ENCODE measurements around the gene TXNRD3. TPM values are rescaled to one million over a fixed set of nuclear protein-coding genes. Genes with fewer than 3 reads are reported as not detected.

The TXNRD3 gene
- total and polyA plus RNA-seq, 2 of the 4 experiments (the other 2 are of a cell fraction) = 3.9 to 8.4 TPM

DNA sequence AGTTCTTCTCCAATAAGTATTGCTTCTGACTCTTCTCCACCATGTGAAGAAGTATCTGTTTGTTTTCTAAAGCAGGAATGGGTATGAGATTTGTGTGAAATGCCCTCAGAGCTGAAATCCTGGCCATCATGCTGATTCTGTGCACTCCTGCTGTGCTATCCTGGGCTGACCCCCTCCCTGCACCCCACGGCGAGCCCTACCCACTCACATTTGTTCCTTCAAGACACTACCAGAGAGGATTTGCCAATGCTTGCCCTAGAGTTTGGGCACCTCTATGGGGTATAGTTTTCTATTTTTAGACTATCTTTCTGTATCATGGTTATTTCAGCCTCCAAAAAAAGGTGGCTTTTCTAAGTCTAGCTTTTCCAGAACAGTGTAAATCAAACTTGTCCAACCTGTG lies 18.5 kb downstream of the TXNRD3 start:
- no peaks in the 10 kb centered on the region for H3K27me3 ChIP-seq (ENCODE audit: control insufficient read depth, insufficient read depth, low read length)
- H3K4ac ChIP-seq (ENCODE audit: low read depth, low read length) = no peak overlapping the region
- H3K23ac ChIP-seq (ENCODE audit: low read depth, low read length) = no peak overlapping the region
- ChIA-PET CTCF (no interaction called here), POLR2A (ENCODE audit: unreplicated experiment) (no interaction called here)
- in situ Hi-C loops (cut with MboI; ENCODE audit: low sequenced_read_pairs) (no loop called here), intact Hi-C loops (cut with micrococcal nuclease) (no loop called here), dilution Hi-C loops (cut with HindIII; ENCODE audit: low sequenced_read_pairs, unreplicated experiment) (no loop called here)
- H3K56ac ChIP-seq (ENCODE audit: extremely low read depth, insufficient read depth, low read length) = no peak overlapping the region
- no peak overlapping the region for H2BK15ac ChIP-seq (ENCODE audit: low read depth, low read length)
- no peak overlapping the region for H2AFZ ChIP-seq (replicated peaks; ENCODE audit: low read length, poor library complexity)
- no peaks in the 10 kb centered on the region for H3K9me1 ChIP-seq (ENCODE audit: insufficient read depth, low read length)
- H2AK9ac ChIP-seq (replicated peaks; ENCODE audit: low read depth, low read length, poor library complexity) = no peak overlapping the region
- TF ChIP-seq, protein P1, sequence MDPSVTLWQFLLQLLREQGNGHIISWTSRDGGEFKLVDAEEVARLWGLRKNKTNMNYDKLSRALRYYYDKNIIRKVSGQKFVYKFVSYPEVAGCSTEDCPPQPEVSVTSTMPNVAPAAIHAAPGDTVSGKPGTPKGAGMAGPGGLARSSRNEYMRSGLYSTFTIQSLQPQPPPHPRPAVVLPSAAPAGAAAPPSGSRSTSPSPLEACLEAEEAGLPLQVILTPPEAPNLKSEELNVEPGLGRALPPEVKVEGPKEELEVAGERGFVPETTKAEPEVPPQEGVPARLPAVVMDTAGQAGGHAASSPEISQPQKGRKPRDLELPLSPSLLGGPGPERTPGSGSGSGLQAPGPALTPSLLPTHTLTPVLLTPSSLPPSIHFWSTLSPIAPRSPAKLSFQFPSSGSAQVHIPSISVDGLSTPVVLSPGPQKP (IDR thresholded peaks at IDR 0.05; ENCODE audit: borderline replicate concordance, low read depth, low read length) = no peak
- TF ChIP-seq, protein P2, sequence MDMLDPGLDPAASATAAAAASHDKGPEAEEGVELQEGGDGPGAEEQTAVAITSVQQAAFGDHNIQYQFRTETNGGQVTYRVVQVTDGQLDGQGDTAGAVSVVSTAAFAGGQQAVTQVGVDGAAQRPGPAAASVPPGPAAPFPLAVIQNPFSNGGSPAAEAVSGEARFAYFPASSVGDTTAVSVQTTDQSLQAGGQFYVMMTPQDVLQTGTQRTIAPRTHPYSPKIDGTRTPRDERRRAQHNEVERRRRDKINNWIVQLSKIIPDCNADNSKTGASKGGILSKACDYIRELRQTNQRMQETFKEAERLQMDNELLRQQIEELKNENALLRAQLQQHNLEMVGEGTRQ (IDR thresholded peaks at IDR 0.05; ENCODE audit: low read depth, low read length) = no peak
- TF ChIP-seq POLR2A (IDR thresholded peaks at IDR 0.05; ENCODE audit: low read depth, low read length) = no peak
- no peak for TF ChIP-seq MAZ (IDR thresholded peaks at IDR 0.05; ENCODE audit: borderline replicate concordance, low read depth, low read length)
- no peak for TF ChIP-seq RFX5 (IDR thresholded peaks at IDR 0.05; ENCODE audit: low read depth, low read length)
- no peak overlapping the region for H3K27ac ChIP-seq (ENCODE audit: insufficient read depth, low read length)
- no peak overlapping the region for H2BK120ac ChIP-seq (ENCODE audit: low read depth, low read length)
- no peak overlapping the region for H3K18ac ChIP-seq (ENCODE audit: low read depth, low read length)
- H2AK5ac ChIP-seq (ENCODE audit: low read depth, low read length) = no peak overlapping the region
- BruUV-seq (replicated peaks) = no TSS peak
- H4K20me1 ChIP-seq (ENCODE audit: insufficient read depth, low read length) = no peaks in the 10 kb centered on the region
- no peaks in the 10 kb centered on the region for H3K79me1 ChIP-seq (ENCODE audit: low read depth in 1 of 2, low read length in 2 of 2)
- no peak overlapping the region for H2BK5ac ChIP-seq (ENCODE audit: low read depth, low read length, poor library complexity, severe bottlenecking)
- H4K91ac ChIP-seq (ENCODE audit: insufficient read depth, low read depth, low read length) = no peak overlapping the region
- H3K36me3 ChIP-seq (ENCODE audit: control insufficient read depth, insufficient read depth, low read length) = peaks cover 4% of the 10 kb centered on the region; the same call in 1 of the 2 replicates
- no peaks in the 10 kb centered on the region for H3K9me3 ChIP-seq (ENCODE audit: control insufficient read depth, insufficient read depth, low read length)
- no peak overlapping the region for H2BK20ac ChIP-seq (ENCODE audit: low read depth, low read length)
- no peak overlapping the region for H3K9ac ChIP-seq (ENCODE audit: low read depth, low read length)
- H4K8ac ChIP-seq (ENCODE audit: low read depth in 2 of 2, low read length in 2 of 2) = no peak overlapping the region
- no peak overlapping the region for H3K14ac ChIP-seq (replicated peaks; ENCODE audit: low read depth, low read length)
- no peak overlapping the region for H3K4me2 ChIP-seq (ENCODE audit: low read depth, low read length)
- H3K4me3 ChIP-seq (ENCODE audit: insufficient read depth, low read depth, low read length) = no peak overlapping the region
- DNase-seq (no peak), ATAC-seq (ENCODE audit: low read depth) (no peak)
- no CpG with 5 or more reads among the region's 2 CpGs for WGBS, 2 experiments (ENCODE audit: extremely low coverage in 2 of 2, insufficient read length in 1 of 2)
- no peak overlapping the region for H4K5ac ChIP-seq (ENCODE audit: low read depth, low read length)
- no peaks in the 10 kb centered on the region for H3K4me1 ChIP-seq (ENCODE audit: control insufficient read depth, insufficient read depth, low read length)
